Thyroid gland (tissue), 4 donors: Measurements from ENCODE around the gene TCF7L1.

Experiments used
- CTCF ChIP-seq, 6 experiments: fragments of 200-600 bp in 3 of 6; fragments of 450-650 bp in 3 of 6; sonication (generic) in 3 of 6; IDR thresholded peaks; one replicate each; pipeline ENCODE4 v1.5.1; 2016 to 2019; ENCODE audit warnings: antibody characterized with exemption in 6 of 6, mild to moderate bottlenecking in 2 of 6, inconsistent platforms in 1 of 6, moderate library complexity in 1 of 6
- POLR2A ChIP-seq, 2 donors: fragments of 450-650 bp; IDR thresholded peaks; one replicate each; pipeline ENCODE4 v1.6.1; 2017; ENCODE audit warnings: antibody characterized with exemption in 2 of 2, mild to moderate bottlenecking in 2 of 2, moderate library complexity in 1 of 2

- no peak for TF ChIP-seq CTCF (IDR thresholded peaks at IDR 0.05)
- no peak for TF ChIP-seq POLR2A (IDR thresholded peaks at IDR 0.05)
These were observed 37.8 kb downstream of the TCF7L1 start for GRCh38 chr2:85170938-85171475.
